ENCODE data around the gene OBSL1.

Gene OBSL1

GRCh38 chr2:219576505-219577388 is 5.4 kb upstream of the OBSL1 start:
- no peak overlapping the region for H3K4me3 Mint-ChIP-seq
- no peak overlapping the region for H3K27ac Mint-ChIP-seq
- peaks cover 2% of the 10 kb centered on the region for H3K4me1 Mint-ChIP-seq
- peaks cover 25% of the 10 kb centered on the region for H3K27me3 Mint-ChIP-seq
- DNase-seq (ENCODE audit: low spot score in 2 of 2) (no peak), ATAC-seq (ENCODE audit: low read depth) (no peak)
- no peaks in the 10 kb centered on the region for H3K9me3 Mint-ChIP-seq
- no peaks in the 10 kb centered on the region for H3K36me3 Mint-ChIP-seq

GRCh38 chr2:219575566-219576504 is 4.5 kb upstream of the OBSL1 start:
- H3K27me3 Mint-ChIP-seq, result peaks cover 26% of the 10 kb centered on the region
- H3K27ac Mint-ChIP-seq, result no peak overlapping the region
- H3K9me3 Mint-ChIP-seq, result no peaks in the 10 kb centered on the region
- ATAC-seq (ENCODE audit: low read depth), result no peak
- peaks cover 4% of the 10 kb centered on the region for H3K4me1 Mint-ChIP-seq
- no peak overlapping the region for H3K4me3 Mint-ChIP-seq
- no peaks in the 10 kb centered on the region for H3K36me3 Mint-ChIP-seq
- DNase-seq (ENCODE audit: low spot score in 2 of 2), result no peak

GRCh38 chr2:219574484-219575311 is 3.4 kb upstream of the OBSL1 start:
- no peak overlapping the region for H3K4me3 Mint-ChIP-seq

GRCh38 chr2:219573166-219573565 is 1.8 kb upstream of the OBSL1 start:
- Mint-ChIP-seq H3K27ac (no peak overlapping the region), H3K4me3 (no peak overlapping the region), H3K27me3 (peaks cover 24% of the 10 kb centered on the region), H3K9me3 (no peaks in the 10 kb centered on the region), H3K36me3 (no peaks in the 10 kb centered on the region), H3K4me1 (peaks cover 4% of the 10 kb centered on the region)
- DNase-seq (ENCODE audit: low spot score in 2 of 2) (no peak), ATAC-seq (ENCODE audit: low read depth) (no peak)

More at GRCh38 chr2:219574484-219575311, 3.4 kb upstream of the OBSL1 start:
- ATAC-seq (ENCODE audit: low read depth), result no peak
- H3K27ac Mint-ChIP-seq, result no peak overlapping the region
- peaks cover 4% of the 10 kb centered on the region for H3K4me1 Mint-ChIP-seq
- peaks cover 27% of the 10 kb centered on the region for H3K27me3 Mint-ChIP-seq
- H3K9me3 Mint-ChIP-seq, result no peaks in the 10 kb centered on the region
- DNase-seq (ENCODE audit: low spot score in 2 of 2), result no peak
- H3K36me3 Mint-ChIP-seq, result no peaks in the 10 kb centered on the region

GRCh38 chr2:219572237-219573001 is 1.1 kb upstream of the OBSL1 start, which contains the start of gene INHA:
INHA (plus strand) TSS chr2:219572310; CDS start chr2:219572375, 65 bp downstream.
- Mint-ChIP-seq H3K9me3 (no peaks in the 10 kb centered on the region), H3K27me3 (peaks cover 27% of the 10 kb centered on the region), H3K4me1 (peaks cover 4% of the 10 kb centered on the region), H3K27ac (no peak within 1 kb of the TSS), H3K4me3 (peak within 1 kb of the TSS; percentile 44), H3K36me3 (no peaks in the 10 kb centered on the region)
- no peak for ATAC-seq (ENCODE audit: low read depth)
- DNase-seq (ENCODE audit: low spot score in 2 of 2), result no peak

- ATAC-seq (ENCODE audit: low read depth) (peak; percentile 21), DNase-seq (ENCODE audit: low spot score in 2 of 2) (no peak)
- Mint-ChIP-seq H3K27ac (no peak overlapping the region), H3K36me3 (no peaks in the 10 kb centered on the region), H3K9me3 (no peaks in the 10 kb centered on the region), H3K27me3 (peaks cover 27% of the 10 kb centered on the region), H3K4me1 (peaks cover 4% of the 10 kb centered on the region), H3K4me3 (no peak overlapping the region)
These were observed 422 bp downstream of the OBSL1 start for GRCh38 chr2:219570924-219571310.

GRCh38 chr2:219570194-219570923 is 980 bp downstream of the OBSL1 start:
- DNase-seq (ENCODE audit: low spot score in 2 of 2), result no peak
- Mint-ChIP-seq H3K36me3 (no peaks in the 10 kb centered on the region), H3K4me3 (peak overlapping the region; percentile 34), H3K4me1 (peaks cover 4% of the 10 kb centered on the region), H3K9me3 (no peaks in the 10 kb centered on the region), H3K27ac (no peak overlapping the region), H3K27me3 (peaks cover 26% of the 10 kb centered on the region)
- ATAC-seq (ENCODE audit: low read depth), result peak; percentile 12

GRCh38 chr2:219569635-219570034 is 1.7 kb downstream of the OBSL1 start:
- ATAC-seq (ENCODE audit: low read depth) (no peak), DNase-seq (ENCODE audit: low spot score in 2 of 2) (no peak)
- Mint-ChIP-seq H3K4me3 (peak overlapping the region; percentile 25), H3K27me3 (peaks cover 24% of the 10 kb centered on the region), H3K4me1 (peaks cover 4% of the 10 kb centered on the region), H3K9me3 (no peaks in the 10 kb centered on the region), H3K36me3 (no peaks in the 10 kb centered on the region), H3K27ac (no peak overlapping the region)

GRCh38 chr2:219569041-219569440 is 2.3 kb downstream of the OBSL1 start:
- no peak overlapping the region for H3K27ac Mint-ChIP-seq
- no peak for DNase-seq (ENCODE audit: low spot score in 2 of 2)
- H3K4me1 Mint-ChIP-seq, result peaks cover 4% of the 10 kb centered on the region
- H3K36me3 Mint-ChIP-seq, result no peaks in the 10 kb centered on the region
- no peak for ATAC-seq (ENCODE audit: low read depth)
- H3K9me3 Mint-ChIP-seq, result no peaks in the 10 kb centered on the region
- no peak overlapping the region for H3K4me3 Mint-ChIP-seq
- H3K27me3 Mint-ChIP-seq, result peaks cover 28% of the 10 kb centered on the region

GRCh38 chr2:219567791-219568361 is 3.5 kb downstream of the OBSL1 start:
- peaks cover 28% of the 10 kb centered on the region for H3K27me3 Mint-ChIP-seq

GRCh38 chr2:219567131-219567530 is 4.2 kb downstream of the OBSL1 start:
- DNase-seq (ENCODE audit: low spot score in 2 of 2) (no peak), ATAC-seq (ENCODE audit: low read depth) (no peak)
- H3K9me3 Mint-ChIP-seq, result no peaks in the 10 kb centered on the region
- no peak overlapping the region for H3K27ac Mint-ChIP-seq
- no peaks in the 10 kb centered on the region for H3K36me3 Mint-ChIP-seq
- peaks cover 4% of the 10 kb centered on the region for H3K4me1 Mint-ChIP-seq
- no peak overlapping the region for H3K4me3 Mint-ChIP-seq
- peaks cover 31% of the 10 kb centered on the region for H3K27me3 Mint-ChIP-seq

More at GRCh38 chr2:219567791-219568361, 3.5 kb downstream of the OBSL1 start:
- Mint-ChIP-seq H3K4me3 (no peak overlapping the region), H3K36me3 (no peaks in the 10 kb centered on the region), H3K4me1 (peaks cover 4% of the 10 kb centered on the region), H3K27ac (no peak overlapping the region), H3K9me3 (no peaks in the 10 kb centered on the region)
- no peak for DNase-seq (ENCODE audit: low spot score in 2 of 2)
- no peak for ATAC-seq (ENCODE audit: low read depth)

GRCh38 chr2:219566640-219567039 is 4.7 kb downstream of the OBSL1 start:
- H3K9me3 Mint-ChIP-seq, result no peaks in the 10 kb centered on the region
- peaks cover under 1% of the 10 kb centered on the region for H3K4me1 Mint-ChIP-seq
- no peak overlapping the region for H3K4me3 Mint-ChIP-seq

More at GRCh38 chr2:219566640-219567039, 4.7 kb downstream of the OBSL1 start:
- DNase-seq (ENCODE audit: low spot score in 2 of 2) (no peak), ATAC-seq (ENCODE audit: low read depth) (no peak)
- no peaks in the 10 kb centered on the region for H3K36me3 Mint-ChIP-seq
- H3K27ac Mint-ChIP-seq, result no peak overlapping the region
- H3K27me3 Mint-ChIP-seq, result peaks cover 27% of the 10 kb centered on the region

All from memory B cell (primary cell).